AG08396 (cell line): ENCODE data around the gene ABCB8.
"Not testable (repeated sequence)": the region's sequence is repeated elsewhere in the genome, so short reads cannot be mapped to it uniquely, and the experiment has no call there.

ENCODE experiments used
- DNase-seq: peaks from one replicate; pipeline ENCODE4 v3.0.0; 2012; ENCODE audit warnings: low spot score, mixed read lengths

ABCB8 gene

GRCh38 chr7:150998341-150998740 lies 29.9 kb upstream of the ABCB8 start:
- DNase-seq = no peak

DNA sequence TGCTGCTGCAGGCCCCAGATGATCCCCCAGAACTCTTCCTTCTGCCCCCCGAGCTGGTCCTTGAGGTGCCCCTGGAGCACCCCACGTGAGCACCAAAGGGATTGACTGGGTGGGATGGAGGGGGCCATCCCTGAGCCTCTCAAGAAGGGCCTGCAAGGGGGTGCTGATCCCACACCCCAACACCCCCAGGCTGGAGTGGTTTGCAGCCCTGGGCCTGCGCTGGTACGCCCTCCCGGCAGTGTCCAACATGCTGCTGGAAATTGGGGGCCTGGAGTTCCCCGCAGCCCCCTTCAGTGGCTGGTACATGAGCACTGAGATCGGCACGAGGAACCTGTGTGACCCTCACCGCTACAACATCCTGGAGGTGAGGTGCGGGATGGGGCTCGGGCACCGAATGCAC lies 29.2 kb upstream of the ABCB8 start:
- DNase-seq = no peak

DNA sequence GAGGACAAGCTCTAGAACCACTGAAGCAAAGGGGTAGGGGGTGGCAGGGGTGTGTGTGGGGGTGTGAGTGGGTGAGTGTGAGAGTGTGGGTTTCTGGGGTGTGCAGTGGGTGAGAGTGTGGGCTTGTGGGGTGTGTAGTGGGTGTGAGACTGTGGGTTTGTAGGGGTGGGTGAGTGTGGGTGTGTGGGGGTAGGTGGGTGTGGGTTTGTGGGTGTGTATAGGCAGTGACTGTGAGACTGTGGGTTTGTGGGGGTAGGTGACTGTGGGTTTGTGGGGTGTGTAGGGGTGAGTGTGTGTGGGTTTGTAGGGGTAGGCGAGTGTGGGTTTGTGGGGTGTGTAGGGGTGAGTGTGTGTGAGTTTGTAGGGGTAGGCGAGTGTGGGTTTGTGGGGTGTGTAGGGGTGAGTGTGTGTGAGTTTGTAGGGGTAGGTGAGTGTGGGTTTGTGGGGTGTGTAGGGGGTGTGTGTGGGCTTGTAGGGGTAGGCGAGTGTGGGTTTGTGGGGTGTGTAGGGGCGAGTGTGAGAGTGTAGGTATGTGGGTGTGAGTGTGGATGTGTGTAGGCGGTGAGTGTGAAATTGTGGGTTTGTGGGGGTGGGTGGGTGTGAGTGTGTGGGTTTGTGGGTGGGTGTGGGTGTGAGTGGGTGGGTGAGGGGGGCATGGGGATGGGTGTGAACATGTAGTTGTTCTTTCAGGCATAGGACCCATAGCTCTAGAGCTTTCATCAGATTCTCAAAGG lies 28.6 kb upstream of the ABCB8 start:
- no peak for DNase-seq

DNA sequence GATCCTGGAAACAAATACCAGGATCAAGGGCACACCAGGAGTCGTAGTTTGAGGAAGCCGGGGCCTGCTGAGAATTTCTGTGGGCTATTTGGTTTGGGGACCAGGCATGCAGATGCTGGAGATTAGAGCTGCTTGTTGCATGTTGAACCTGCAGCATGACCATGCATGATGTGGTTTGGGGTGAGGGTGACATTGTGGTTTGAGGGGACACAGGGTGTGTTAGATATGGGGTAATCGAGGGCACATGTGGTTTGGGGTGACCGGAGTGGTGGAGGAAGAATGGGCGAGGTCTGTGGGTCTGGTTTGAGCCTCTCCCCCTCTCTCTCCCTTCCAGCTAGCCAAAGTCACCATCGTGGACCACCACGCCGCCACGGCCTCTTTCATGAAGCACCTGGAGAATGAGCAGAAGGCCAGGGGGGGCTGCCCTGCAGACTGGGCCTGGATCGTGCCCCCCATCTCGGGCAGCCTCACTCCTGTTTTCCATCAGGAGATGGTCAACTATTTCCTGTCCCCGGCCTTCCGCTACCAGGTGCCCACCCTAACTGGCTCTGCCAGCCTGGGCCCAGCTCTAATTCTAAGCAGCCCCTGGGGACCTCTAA lies 27.3 kb upstream of the ABCB8 start:
- no peak for DNase-seq

GRCh38 chr7:151001546-151001945 lies 26.7 kb upstream of the ABCB8 start:
- no peak for DNase-seq

GRCh38 chr7:151003572-151003971 lies 24.7 kb upstream of the ABCB8 start:
- DNase-seq = no peak

GRCh38 chr7:151005566-151005965 lies 22.7 kb upstream of the ABCB8 start:
- DNase-seq = no peak

GRCh38 chr7:151006590-151007300 lies 21.5 kb upstream of the ABCB8 start:
- no peak for DNase-seq

GRCh38 chr7:151007469-151007898 lies 20.8 kb upstream of the ABCB8 start:
- DNase-seq = no peak

GRCh38 chr7:151008143-151008510 lies 20.1 kb upstream of the ABCB8 start:
- DNase-seq = no peak

DNA sequence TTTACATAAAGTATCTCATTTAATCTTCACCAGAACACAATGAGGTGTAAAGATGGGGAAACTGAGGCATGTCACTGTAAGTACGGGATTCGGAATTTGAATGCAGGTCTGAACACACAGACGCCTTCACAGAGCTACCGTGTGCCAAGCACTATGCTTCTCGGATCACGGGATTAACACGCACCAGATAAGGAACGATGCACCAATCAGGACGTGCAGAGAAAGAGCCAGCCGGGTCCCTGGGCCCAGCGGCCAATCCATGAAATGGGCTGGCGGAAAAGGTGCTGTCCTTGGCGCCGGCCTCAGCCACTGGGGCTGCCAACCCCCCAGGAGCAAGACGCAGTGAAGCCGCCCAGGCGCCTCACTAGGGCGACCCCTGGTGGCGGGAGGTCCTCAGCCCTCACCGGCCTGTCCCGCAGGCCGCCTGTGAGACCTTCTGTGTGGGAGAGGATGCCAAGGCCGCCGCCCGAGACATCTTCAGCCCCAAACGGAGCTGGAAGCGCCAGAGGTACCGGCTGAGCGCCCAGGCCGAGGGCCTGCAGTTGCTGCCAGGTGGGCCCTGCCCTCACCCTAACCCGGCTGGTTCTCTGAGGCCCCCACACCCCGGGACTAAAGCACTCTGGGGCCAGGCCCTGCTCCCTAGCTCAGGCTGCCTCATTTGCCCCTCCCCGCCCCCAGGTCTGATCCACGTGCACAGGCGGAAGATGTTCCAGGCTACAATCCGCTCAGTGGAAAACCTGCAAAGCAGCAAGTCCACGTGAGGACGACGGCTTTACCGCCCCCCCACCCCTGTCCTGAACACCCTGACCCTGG lies 19.5 kb upstream of the ABCB8 start:
- peak; percentile 70 for DNase-seq

GRCh38 chr7:151009327-151010036 lies 18.8 kb upstream of the ABCB8 start:
- DNase-seq = no peak

GRCh38 chr7:151010037-151010306 lies 18.3 kb upstream of the ABCB8 start:
- DNase-seq = no peak

DNA sequence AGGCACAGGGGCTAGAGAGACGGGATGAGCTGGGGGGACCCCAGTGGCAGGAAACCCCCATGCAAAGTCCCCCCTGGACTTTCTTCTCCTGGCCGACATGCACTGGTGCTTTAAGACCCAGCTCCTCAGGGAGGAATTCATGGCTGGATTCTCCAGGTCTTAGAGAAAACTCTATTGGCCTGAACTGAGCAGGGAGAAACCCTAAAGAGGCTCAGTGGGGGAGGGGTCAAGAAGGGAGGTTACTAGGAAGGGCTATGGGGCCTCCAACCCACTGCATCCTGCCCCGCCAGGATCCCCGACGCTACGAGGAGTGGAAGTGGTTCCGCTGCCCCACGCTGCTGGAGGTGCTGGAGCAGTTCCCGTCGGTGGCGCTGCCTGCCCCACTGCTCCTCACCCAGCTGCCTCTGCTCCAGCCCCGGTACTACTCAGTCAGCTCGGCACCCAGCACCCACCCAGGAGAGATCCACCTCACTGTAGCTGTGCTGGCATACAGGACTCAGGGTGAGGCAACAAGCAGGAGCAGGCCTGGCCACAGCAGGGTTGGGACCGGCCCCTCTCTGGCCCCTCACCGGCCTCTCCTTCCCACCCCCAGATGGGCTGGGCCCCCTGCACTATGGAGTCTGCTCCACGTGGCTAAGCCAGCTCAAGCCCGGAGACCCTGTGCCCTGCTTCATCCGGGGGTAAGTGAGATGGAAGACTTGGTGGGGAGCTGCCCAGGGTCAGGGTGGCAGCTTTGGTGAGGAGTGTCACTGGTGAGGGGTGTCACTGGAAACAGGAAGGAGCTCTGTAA lies 17.7 kb upstream of the ABCB8 start:
- no peak for DNase-seq

GRCh38 chr7:151011097-151011409 lies 17.2 kb upstream of the ABCB8 start:
- DNase-seq = no peak

DNA sequence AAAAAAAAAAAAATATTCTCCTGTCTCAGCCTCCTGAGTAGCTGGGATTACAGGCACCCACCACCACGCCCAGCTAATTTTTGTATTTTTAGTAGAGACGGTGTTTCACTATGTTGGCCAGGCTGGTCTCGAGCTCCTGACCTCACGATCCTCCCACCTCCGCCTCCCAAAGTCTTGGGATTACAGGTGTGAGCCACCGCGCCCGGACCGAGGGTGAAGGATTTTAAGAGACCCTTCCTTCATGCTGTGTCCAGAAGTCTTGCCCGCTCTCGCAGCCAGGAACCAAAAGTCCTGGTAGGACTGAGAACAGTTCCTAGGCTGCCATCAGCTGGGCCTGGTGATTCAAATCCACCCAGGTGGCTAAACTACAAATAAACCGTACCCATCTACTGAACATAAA lies 16.6 kb upstream of the ABCB8 start:
- DNase-seq = not testable (repeated sequence)

GRCh38 chr7:151012031-151012692 lies 16.1 kb upstream of the ABCB8 start:
- DNase-seq = no peak

- peak; percentile 77 for DNase-seq
Observed at GRCh38 chr7:151012911-151013347, 15.3 kb upstream of the ABCB8 start.

- DNase-seq = no peak
Observed at GRCh38 chr7:151013356-151013732, 14.9 kb upstream of the ABCB8 start.

DNA sequence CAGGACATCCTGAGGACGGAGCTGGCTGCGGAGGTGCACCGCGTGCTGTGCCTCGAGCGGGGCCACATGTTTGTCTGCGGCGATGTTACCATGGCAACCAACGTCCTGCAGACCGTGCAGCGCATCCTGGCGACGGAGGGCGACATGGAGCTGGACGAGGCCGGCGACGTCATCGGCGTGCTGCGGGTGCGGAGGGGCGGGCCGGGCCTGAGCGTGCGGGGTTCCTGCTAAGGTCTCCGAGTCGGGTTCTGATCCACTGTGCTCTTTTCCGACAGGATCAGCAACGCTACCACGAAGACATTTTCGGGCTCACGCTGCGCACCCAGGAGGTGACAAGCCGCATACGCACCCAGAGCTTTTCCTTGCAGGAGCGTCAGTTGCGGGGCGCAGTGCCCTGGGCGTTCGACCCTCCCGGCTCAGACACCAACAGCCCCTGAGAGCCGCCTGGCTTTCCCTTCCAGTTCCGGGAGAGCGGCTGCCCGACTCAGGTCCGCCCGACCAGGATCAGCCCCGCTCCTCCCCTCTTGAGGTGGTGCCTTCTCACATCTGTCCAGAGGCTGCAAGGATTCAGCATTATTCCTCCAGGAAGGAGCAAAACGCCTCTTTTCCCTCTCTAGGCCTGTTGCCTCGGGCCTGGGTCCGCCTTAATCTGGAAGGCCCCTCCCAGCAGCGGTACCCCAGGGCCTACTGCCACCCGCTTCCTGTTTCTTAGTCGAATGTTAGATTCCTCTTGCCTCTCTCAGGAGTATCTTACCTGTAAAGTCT lies 14.3 kb upstream of the ABCB8 start:
- peak; percentile 68 for DNase-seq
